Tibial nerve (tissue), 4 donors: ENCODE results near the gene RPTOR. TPM values are rescaled to one million over a fixed set of nuclear protein-coding genes. Genes with fewer than 3 reads are reported as not detected.
"Not testable (repeated sequence)": the region's sequence is repeated elsewhere in the genome, so short reads cannot be mapped to it uniquely, and the experiment has no call there.

Experiments
- DNase-seq, 2 donors: peaks; one replicate each; pipeline ENCODE4 v3.0.0-alpha.2; 2019; ENCODE audit warnings: low spot score in 2 of 2
- H3K27ac ChIP-seq, 4 donors: fragments of 200-600 bp; sonication (generic) in 3 of 4; one replicate each; pipeline ENCODE4 v1.5.1; 2017 to 2019; ENCODE audit warnings: mild to moderate bottlenecking in 1 of 4
- H3K27me3 ChIP-seq, 2 donors: fragments of 200-600 bp; sonication (generic) in 1 of 2; one replicate each; pipeline versions ENCODE4 v1.5.1 to v1.6.0; 2017 to 2019
- H3K36me3 ChIP-seq, 3 donors: fragments of 200-600 bp; sonication (generic); one replicate each; pipeline ENCODE4 v1.5.1; 2018 to 2019
- H3K4me1 ChIP-seq, 4 donors: fragments of 200-600 bp; sonication (generic) in 3 of 4; one replicate each; pipeline ENCODE4 v1.5.1; 2017 to 2019
- H3K4me3 ChIP-seq, 4 donors: fragments of 200-600 bp; sonication (generic) in 3 of 4; one replicate each; pipeline ENCODE4 v1.5.1; 2017 to 2019; ENCODE audit warnings: mild to moderate bottlenecking in 1 of 4, moderate library complexity in 1 of 4
- H3K9me3 ChIP-seq, 4 donors: fragments of 200-600 bp; sonication (generic) in 3 of 4; one replicate each; pipeline ENCODE4 v1.5.1; 2017 to 2019
- EP300 ChIP-seq, 2 donors: sonication (generic); formaldehyde crosslinking; IDR thresholded peaks; one replicate each; pipeline ENCODE4 v1.6.1; 2017; ENCODE audit warnings: antibody characterized with exemption in 2 of 2, mild to moderate bottlenecking in 1 of 2
- POLR2A ChIP-seq, 2 donors: fragments of 450-650 bp; IDR thresholded peaks; one replicate each; pipeline ENCODE4 v1.6.1; 2017; ENCODE audit warnings: antibody characterized with exemption in 2 of 2, mild to moderate bottlenecking in 2 of 2, moderate library complexity in 2 of 2
- WGBS, 2 donors: methylation state at CpG; one replicate each; pipeline ENCODE4 v1.1.5; 2018; 5-methylcytosine and 5-hydroxymethylcytosine counted together
- total RNA-seq, 4 donors: library from RNA; depleted of rRNA; stranded (reverse); fragments of >200 nt; gene quantifications; one replicate each; pipeline ENCODE4 v1.1.0, GENCODE V29; 2016
- TF ChIP-seq, protein P1 (sequence below), 5 experiments: fragments of 200-600 bp in 3 of 5; fragments of 450-650 bp in 2 of 5; sonication (generic) in 3 of 5; IDR thresholded peaks; one replicate each; pipeline ENCODE4 v1.5.1; 2016 to 2019; ENCODE audit warnings: antibody characterized with exemption in 5 of 5, mild to moderate bottlenecking in 3 of 5, moderate library complexity in 2 of 5

RPTOR gene
- total RNA-seq, 4 donors from 2014 or later, result 34.7 to 56.4 (median 40.1) TPM

DNA sequence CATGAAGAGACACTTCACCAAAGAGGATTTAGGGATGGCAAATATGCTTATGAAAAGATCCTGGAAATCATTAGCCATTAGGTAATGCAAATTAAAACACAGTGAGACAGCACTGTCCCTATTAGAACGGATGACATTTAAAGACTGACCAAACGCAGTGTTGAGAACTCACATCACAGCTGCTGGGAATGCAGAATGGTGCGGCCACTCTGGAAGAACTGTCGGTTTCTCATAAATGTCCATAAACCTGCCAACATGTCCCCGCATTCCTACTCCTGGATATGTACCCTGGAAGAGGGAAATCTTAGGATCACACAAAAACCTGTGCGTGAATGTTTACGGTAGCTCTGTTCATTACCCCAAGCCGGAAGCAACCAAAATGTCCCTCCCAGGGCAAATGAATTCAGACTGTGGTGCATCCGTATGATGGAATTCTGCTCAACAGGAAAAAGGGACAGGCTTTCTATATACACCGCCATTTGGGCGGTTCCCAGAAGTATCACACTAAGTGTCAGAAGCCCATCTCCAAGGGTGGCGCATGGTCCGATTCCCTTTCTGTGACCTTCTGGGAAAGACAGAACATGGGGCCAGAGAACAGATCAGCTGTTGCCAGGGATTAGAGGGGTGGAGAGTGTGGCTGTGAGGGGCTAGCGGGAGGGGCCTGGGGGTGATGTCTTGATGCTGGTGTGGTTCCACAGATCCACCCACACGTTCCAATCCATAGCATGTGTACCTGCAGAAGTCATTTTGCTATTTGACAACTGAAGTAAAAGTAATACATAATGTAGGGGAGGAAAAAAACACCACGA, 249.8 kb downstream of the RPTOR start:
- peaks cover 0 to 47% (median 20%) of the 10 kb centered on the region in 4 donors for H3K4me1 ChIP-seq
- H3K9me3 ChIP-seq, result no peaks in the 10 kb centered on the region
- no peaks in the 10 kb centered on the region for H3K36me3 ChIP-seq
- no peak overlapping the region for H3K27ac ChIP-seq
- no peaks in the 10 kb centered on the region for H3K27me3 ChIP-seq
- H3K4me3 ChIP-seq, result no peak overlapping the region
- TF ChIP-seq, protein P1, sequence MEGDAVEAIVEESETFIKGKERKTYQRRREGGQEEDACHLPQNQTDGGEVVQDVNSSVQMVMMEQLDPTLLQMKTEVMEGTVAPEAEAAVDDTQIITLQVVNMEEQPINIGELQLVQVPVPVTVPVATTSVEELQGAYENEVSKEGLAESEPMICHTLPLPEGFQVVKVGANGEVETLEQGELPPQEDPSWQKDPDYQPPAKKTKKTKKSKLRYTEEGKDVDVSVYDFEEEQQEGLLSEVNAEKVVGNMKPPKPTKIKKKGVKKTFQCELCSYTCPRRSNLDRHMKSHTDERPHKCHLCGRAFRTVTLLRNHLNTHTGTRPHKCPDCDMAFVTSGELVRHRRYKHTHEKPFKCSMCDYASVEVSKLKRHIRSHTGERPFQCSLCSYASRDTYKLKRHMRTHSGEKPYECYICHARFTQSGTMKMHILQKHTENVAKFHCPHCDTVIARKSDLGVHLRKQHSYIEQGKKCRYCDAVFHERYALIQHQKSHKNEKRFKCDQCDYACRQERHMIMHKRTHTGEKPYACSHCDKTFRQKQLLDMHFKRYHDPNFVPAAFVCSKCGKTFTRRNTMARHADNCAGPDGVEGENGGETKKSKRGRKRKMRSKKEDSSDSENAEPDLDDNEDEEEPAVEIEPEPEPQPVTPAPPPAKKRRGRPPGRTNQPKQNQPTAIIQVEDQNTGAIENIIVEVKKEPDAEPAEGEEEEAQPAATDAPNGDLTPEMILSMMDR (IDR thresholded peaks at IDR 0.05), result no peak
- no peak for TF ChIP-seq POLR2A (IDR thresholded peaks at IDR 0.05)
- TF ChIP-seq EP300 (IDR thresholded peaks at IDR 0.05), result no peak
- no peak for DNase-seq
- 88 to 89% methylated on average over 16 of the region's 16 CpGs for WGBS, 2 donors

- Histone ChIP-seq H3K27ac (peak overlapping the region in 1 of 4 donors; percentile 70), H3K4me1 (peaks cover 0 to 40% (median 15%) of the 10 kb centered on the region in 4 donors)
These were observed 250.5 kb downstream of the RPTOR start for GRCh38 chr17:80795090-80795580.

GRCh38 chr17:80795754-80796153, 251.1 kb downstream of the RPTOR start:
- Histone ChIP-seq H3K27me3 (no peaks in the 10 kb centered on the region), H3K9me3 (no peaks in the 10 kb centered on the region), H3K36me3 (no peaks in the 10 kb centered on the region), H3K27ac (peak overlapping the region in 1 of 4 donors; percentile 70), H3K4me1 (peaks cover 0 to 34% (median 10%) of the 10 kb centered on the region in 4 donors), H3K4me3 (no peak overlapping the region)
- TF ChIP-seq POLR2A (IDR thresholded peaks at IDR 0.05) (no peak), EP300 (IDR thresholded peaks at IDR 0.05) (peak in 1 of 2 donors; percentile 8)
- TF ChIP-seq, protein P1 (IDR thresholded peaks at IDR 0.05), result no peak
- no peak for DNase-seq
- WGBS, 2 donors, result 42 to 52% methylated on average over 14 of the region's 14 CpGs

More at GRCh38 chr17:80795090-80795580, 250.5 kb downstream of the RPTOR start:
- DNase-seq, result no peak
- TF ChIP-seq POLR2A (IDR thresholded peaks at IDR 0.05), result no peak
- no peak for TF ChIP-seq EP300 (IDR thresholded peaks at IDR 0.05)
- TF ChIP-seq, protein P1 (IDR thresholded peaks at IDR 0.05), result no peak
- no peaks in the 10 kb centered on the region for H3K27me3 ChIP-seq
- H3K9me3 ChIP-seq, result no peaks in the 10 kb centered on the region
- no peak overlapping the region for H3K4me3 ChIP-seq
- no peaks in the 10 kb centered on the region for H3K36me3 ChIP-seq
- 74 to 76% methylated on average over 12 of the region's 12 CpGs for WGBS, 2 donors

GRCh38 chr17:80796430-80796861, 251.8 kb downstream of the RPTOR start:
- WGBS, 2 donors, result 85 to 89% methylated on average over 9 of the region's 9 CpGs
- H3K9me3 ChIP-seq, result no peaks in the 10 kb centered on the region
- peak overlapping the region in 1 of 4 donors; percentile 70 for H3K27ac ChIP-seq
- no peak for DNase-seq
- no peaks in the 10 kb centered on the region for H3K36me3 ChIP-seq
- H3K4me1 ChIP-seq, result peaks cover 0 to 27% (median 5%) of the 10 kb centered on the region in 4 donors
- no peaks in the 10 kb centered on the region for H3K27me3 ChIP-seq
- TF ChIP-seq POLR2A (IDR thresholded peaks at IDR 0.05), result no peak
- TF ChIP-seq EP300 (IDR thresholded peaks at IDR 0.05), result no peak
- TF ChIP-seq, protein P1 (IDR thresholded peaks at IDR 0.05), result no peak
- no peak overlapping the region for H3K4me3 ChIP-seq

GRCh38 chr17:80797222-80797621, 252.6 kb downstream of the RPTOR start:
- H3K4me1 ChIP-seq, result peaks cover 0 to 19% (median 1%) of the 10 kb centered on the region in 4 donors
- WGBS, 2 donors, result 94 to 98% methylated on average over 5 of the region's 5 CpGs
- H3K27ac ChIP-seq, H3K27me3 ChIP-seq, H3K4me3 ChIP-seq, DNase-seq, H3K36me3 ChIP-seq, H3K9me3 ChIP-seq: not testable (repeated sequence)
